Endothelial cell of umbilical vein (primary cell): Measurements from ENCODE around the gene ADGRD1. TPM values are rescaled to one million over a fixed set of nuclear protein-coding genes. Genes with fewer than 3 reads are reported as not detected.

Source experiments
- BruUV-seq: library from RNA; stranded (reverse); fragments of 400-500 nt; replicated peaks from 2 replicates; lab custom pipeline; 2021; lab: Mats Ljungman, UMichigan
- CTCF ChIA-PET: fragments of 300-600, 350-600 bp; sonication (Branson Sonifier 250); formaldehyde crosslinking; loops from one replicate; lab custom pipeline; 2021; ENCODE audit warnings: antibody characterized with exemption, inconsistent platforms; lab: Charles Lee
- POLR2A ChIA-PET: fragments of 300-600, 350-600 bp; sonication (Branson Sonifier 250); formaldehyde crosslinking; loops from one replicate; lab custom pipeline; 2021; ENCODE audit warnings: antibody characterized with exemption, inconsistent platforms; lab: Charles Lee
- DNase-seq: peaks from one replicate; pipeline ENCODE4 v3.0.0-alpha.2; 2011; ENCODE audit warnings: low read depth, low spot score
- FAIRE-seq: peaks from 2 replicates; lab custom pipeline; 2011; peaks lifted over from hg19 to GRCh38; lab: Jason Lieb, UNC
- H2AFZ ChIP-seq: 2 replicates; pipeline ENCODE4 v1.6.0; 2012; ENCODE audit warnings: low read depth, low read length, control low read depth, inconsistent platforms
- H3K27ac ChIP-seq: 2 replicates; pipeline ENCODE4 v1.5.1; 2011; ENCODE audit warnings: low read depth, mild to moderate bottlenecking, control low read depth, low read length, moderate library complexity; ENCODE audit not compliant: insufficient read depth
- H3K27me3 ChIP-seq, 2 experiments: 2 replicates each; pipeline versions ENCODE4 v1.6.0 to v1.6.1; 2011; ENCODE audit warnings: low read length in 2 of 2, mixed read lengths in 1 of 2; ENCODE audit not compliant: control insufficient read depth in 2 of 2, insufficient read depth in 2 of 2
- H3K36me3 ChIP-seq, 2 experiments: 2 replicates in 1 of 2; 3 replicates in 1 of 2; pipeline ENCODE4 v1.5.1; 2011; ENCODE audit warnings: low read length in 2 of 2, mild to moderate bottlenecking in 1 of 2, moderate library complexity in 1 of 2; ENCODE audit not compliant: control insufficient read depth in 2 of 2, insufficient read depth in 2 of 2; ENCODE audit errors: extremely low read depth in 1 of 2
- H3K4me1 ChIP-seq: 3 replicates; pipeline ENCODE4 v1.5.1; 2011; ENCODE audit warnings: mild to moderate bottlenecking, low read length; ENCODE audit not compliant: control insufficient read depth, insufficient read depth; ENCODE audit errors: extremely low read depth
- H3K4me2 ChIP-seq: 2 replicates; pipeline ENCODE4 v1.6.1; 2011; ENCODE audit warnings: low read length, control low read depth, mixed read lengths; ENCODE audit not compliant: insufficient read depth
- H3K4me3 ChIP-seq, 3 experiments: fragments of 200-600 bp in 1 of 3; sonication (generic), shearing (Covaris generic) in 1 of 3; replicated peaks in 1 of 3; 2 replicates each; pipeline ENCODE4 v1.5.1; 2011 to 2016; ENCODE audit warnings: control low read depth in 3 of 3, low read length in 3 of 3, mild to moderate bottlenecking in 2 of 3, inconsistent platforms in 1 of 3, low read depth in 1 of 3, moderate library complexity in 1 of 3; ENCODE audit not compliant: insufficient read depth in 1 of 3
- H3K79me2 ChIP-seq: 2 replicates; pipeline ENCODE4 v1.6.0; 2012; ENCODE audit warnings: low read length, inconsistent platforms; ENCODE audit not compliant: control insufficient read depth, insufficient read depth
- H3K9ac ChIP-seq: replicated peaks from 2 replicates; pipeline ENCODE3; 2011; ENCODE audit warnings: low read length, control low read depth; ENCODE audit not compliant: insufficient read depth; ENCODE audit errors: extremely low read depth
- H3K9me1 ChIP-seq: replicated peaks from 3 replicates; pipeline ENCODE4 v1.6.0; 2011; ENCODE audit warnings: mild to moderate bottlenecking, low read length; ENCODE audit not compliant: control insufficient read depth, insufficient read depth; ENCODE audit errors: extremely low read depth
- H3K9me3 ChIP-seq: replicated peaks from 2 replicates; pipeline ENCODE4 v1.5.1; 2012; ENCODE audit warnings: low read length, inconsistent platforms; ENCODE audit not compliant: control insufficient read depth, insufficient read depth
- H4K20me1 ChIP-seq: replicated peaks from 2 replicates; pipeline ENCODE3; 2011; ENCODE audit warnings: mild to moderate bottlenecking, low read length; ENCODE audit not compliant: control insufficient read depth, insufficient read depth; ENCODE audit errors: extremely low read depth
- FOS ChIP-seq: IDR thresholded peaks from 2 replicates; pipeline ENCODE4 v1.6.1; 2011; ENCODE audit warnings: mild to moderate bottlenecking, low read length, moderate library complexity, borderline replicate concordance; ENCODE audit not compliant: insufficient read depth
- GATA2 ChIP-seq: IDR thresholded peaks from 2 replicates; pipeline ENCODE4 v1.7.0; 2011; ENCODE audit warnings: low read depth, mild to moderate bottlenecking, moderate library complexity, mixed read lengths, low read length; ENCODE audit not compliant: insufficient read length, insufficient read depth
- JUN ChIP-seq: IDR thresholded peaks from 2 replicates; pipeline ENCODE4 v1.6.1; 2011; ENCODE audit warnings: borderline replicate concordance, low read depth; ENCODE audit not compliant: insufficient read length, insufficient read depth
- POLR2A ChIP-seq: IDR thresholded peaks from 2 replicates; pipeline ENCODE4 v1.6.1; 2012; ENCODE audit warnings: low read depth, mild to moderate bottlenecking, control low read depth, low read length
- POLR2AphosphoS5 ChIP-seq: IDR thresholded peaks from 2 replicates; pipeline ENCODE4 v1.6.1; 2012; ENCODE audit warnings: low read depth, mild to moderate bottlenecking, control low read depth, low read length, moderate library complexity; ENCODE audit not compliant: insufficient read depth
- dilution Hi-C: fragments of 300-500 bp; cut with MboI; formaldehyde crosslinking; loops from one replicate; pipeline ENCODE4 v1.15.0; 2019; ENCODE audit warnings: low sequenced_read_pairs; ENCODE audit not compliant: extremely low pct_ligation_motif_present
- intact Hi-C: fragments of 100-400 bp; cut with micrococcal nuclease; formaldehyde crosslinking; loops from one replicate; pipeline ENCODE4 v1.10.0; 2022
- polyA plus RNA-seq, 4 experiments: library from polyadenylated mRNA; depleted of rRNA in 3 of 4; stranded (reverse) in 3 of 4; unstranded in 1 of 4; fragments of >200 nt; gene quantifications; 2 replicates each; pipeline versions ENCODE4 v1.2.1 to v1.2.3, GENCODE V29; 2011 to 2012; ENCODE audit warnings: missing spikeins in 1 of 4
- total RNA-seq: library from RNA; stranded (reverse); gene quantifications from 2 replicates; pipeline ENCODE4 v1.2.3, GENCODE V29; 2021
- TF ChIP-seq, protein P1 (sequence below), 2 donors: IDR thresholded peaks; 1 replicate in 1 of 2; 2 replicates in 1 of 2; pipeline ENCODE4 v1.5.1; 2011; ENCODE audit warnings: low read length in 2 of 2, mild to moderate bottlenecking in 2 of 2, moderate library complexity in 2 of 2, control low read depth in 1 of 2, inconsistent platforms in 1 of 2, low read depth in 1 of 2; ENCODE audit not compliant: insufficient read depth in 1 of 2; ENCODE audit errors: extremely low read depth in 1 of 2

Gene ADGRD1
- total and polyA plus RNA-seq, 2 donors (not counting 3 experiments of a cell fraction or from before 2014, with no cell fraction given): 0.07 TPM; not detected in 1

DNA sequence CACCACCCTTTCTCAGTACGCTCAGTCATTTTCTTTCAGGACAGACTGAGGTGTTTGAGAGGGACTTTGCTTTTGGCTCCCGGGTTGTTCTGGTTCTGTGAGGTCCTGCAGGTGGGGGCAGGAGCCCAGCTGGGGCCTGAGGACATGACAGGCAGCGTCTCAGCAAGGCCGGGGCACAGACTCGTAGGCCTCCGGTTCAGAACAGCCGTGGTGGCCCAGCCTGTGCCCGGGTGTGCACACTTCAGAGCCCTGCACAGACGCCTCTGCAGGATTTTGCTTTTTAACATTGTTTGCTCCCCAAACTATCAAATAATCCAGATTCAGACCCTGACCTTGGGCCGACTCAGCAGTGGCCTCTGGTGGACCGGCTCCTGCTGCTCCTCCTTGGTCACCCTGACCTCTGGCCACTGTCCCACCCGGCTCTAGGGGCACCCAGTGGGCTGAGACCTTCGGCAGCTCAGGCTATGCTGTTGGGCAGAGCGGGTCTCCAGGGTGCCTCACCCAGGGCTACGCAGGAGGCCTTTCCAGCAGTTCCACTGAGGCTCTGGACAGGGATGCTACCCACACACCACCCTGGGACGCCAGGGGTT is 65.2 kb downstream of the ADGRD1 start:
- DNase-seq (no peak), FAIRE-seq (no peak)
- H3K9ac ChIP-seq: no peak overlapping the region
- H3K9me3 ChIP-seq: no peaks in the 10 kb centered on the region
- dilution Hi-C loops: no loop called here
- H3K4me2 ChIP-seq: no peak overlapping the region
- ChIA-PET CTCF (no interaction called here), POLR2A (no interaction called here)
- H3K79me2 ChIP-seq: no peaks in the 10 kb centered on the region
- H3K4me3 ChIP-seq: no peak overlapping the region
- intact Hi-C loops: no loop called here
- TF ChIP-seq GATA2 (no peak), POLR2A (no peak), POLR2AphosphoS5 (no peak), FOS (no peak), JUN (no peak)
- TF ChIP-seq, protein P1, sequence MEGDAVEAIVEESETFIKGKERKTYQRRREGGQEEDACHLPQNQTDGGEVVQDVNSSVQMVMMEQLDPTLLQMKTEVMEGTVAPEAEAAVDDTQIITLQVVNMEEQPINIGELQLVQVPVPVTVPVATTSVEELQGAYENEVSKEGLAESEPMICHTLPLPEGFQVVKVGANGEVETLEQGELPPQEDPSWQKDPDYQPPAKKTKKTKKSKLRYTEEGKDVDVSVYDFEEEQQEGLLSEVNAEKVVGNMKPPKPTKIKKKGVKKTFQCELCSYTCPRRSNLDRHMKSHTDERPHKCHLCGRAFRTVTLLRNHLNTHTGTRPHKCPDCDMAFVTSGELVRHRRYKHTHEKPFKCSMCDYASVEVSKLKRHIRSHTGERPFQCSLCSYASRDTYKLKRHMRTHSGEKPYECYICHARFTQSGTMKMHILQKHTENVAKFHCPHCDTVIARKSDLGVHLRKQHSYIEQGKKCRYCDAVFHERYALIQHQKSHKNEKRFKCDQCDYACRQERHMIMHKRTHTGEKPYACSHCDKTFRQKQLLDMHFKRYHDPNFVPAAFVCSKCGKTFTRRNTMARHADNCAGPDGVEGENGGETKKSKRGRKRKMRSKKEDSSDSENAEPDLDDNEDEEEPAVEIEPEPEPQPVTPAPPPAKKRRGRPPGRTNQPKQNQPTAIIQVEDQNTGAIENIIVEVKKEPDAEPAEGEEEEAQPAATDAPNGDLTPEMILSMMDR (IDR thresholded peaks at IDR 0.05; ENCODE audit: extremely low read depth in 1 of 2, insufficient read depth in 1 of 2, low read depth in 1 of 2, low read length in 2 of 2): no peak
- no peaks in the 10 kb centered on the region for H3K27me3 ChIP-seq
- no peak overlapping the region for H3K27ac ChIP-seq
- H3K36me3 ChIP-seq: no peaks in the 10 kb centered on the region
- H3K9me1 ChIP-seq: no peaks in the 10 kb centered on the region
- H2AFZ ChIP-seq: no peak overlapping the region
- no TSS peak for BruUV-seq
- H4K20me1 ChIP-seq: no peaks in the 10 kb centered on the region
- H3K4me1 ChIP-seq: no peaks in the 10 kb centered on the region
